Ascending aorta (tissue), 2 donors: ENCODE measurements around the gene INTS11. TPM values are rescaled to one million over a fixed set of nuclear protein-coding genes. Genes with fewer than 3 reads are reported as not detected.
"Not testable (repeated sequence)": the region's sequence is repeated elsewhere in the genome, so short reads cannot be mapped to it uniquely, and the experiment has no call there.

Experiments
- DNase-seq, 2 donors: peaks; one replicate each; pipeline ENCODE4 v3.0.0-alpha.2; 2019; ENCODE audit warnings: low spot score in 2 of 2
- H3K27ac ChIP-seq, 2 donors: fragments of 200-600 bp; sonication (generic); one replicate each; pipeline ENCODE4 v1.5.1; 2016 to 2017; ENCODE audit warnings: mild to moderate bottlenecking in 1 of 2
- H3K27me3 ChIP-seq: fragments of 200-600 bp; sonication (generic); one replicate; pipeline ENCODE4 v1.5.1; 2017
- H3K36me3 ChIP-seq, 2 donors: fragments of 200-600 bp; sonication (generic); one replicate each; pipeline ENCODE4 v1.5.1; 2016
- H3K4me1 ChIP-seq, 2 donors: fragments of 200-600 bp; sonication (generic); one replicate each; pipeline ENCODE4 v1.5.1; 2016 to 2017; ENCODE audit warnings: mild to moderate bottlenecking in 1 of 2
- H3K4me3 ChIP-seq, 2 donors: fragments of 200-600 bp; sonication (generic); one replicate each; pipeline ENCODE4 v1.5.1; 2016 to 2017; ENCODE audit warnings: mild to moderate bottlenecking in 1 of 2
- H3K9me3 ChIP-seq, 2 donors: fragments of 200-600 bp; sonication (generic); one replicate each; pipeline ENCODE4 v1.5.1; 2016
- intact Hi-C: fragments of 100-400 bp; cut with DNase I; formaldehyde crosslinking; loops from one replicate; pipeline ENCODE4 v1.15.1; 2023
- total RNA-seq: library from RNA; depleted of rRNA; stranded (reverse); fragments of >200 nt; gene quantifications from one replicate; pipeline ENCODE4 v1.1.0, GENCODE V29; 2016
- TF ChIP-seq, protein P1 (sequence below), 3 experiments: fragments of 200-600 bp in 2 of 3; fragments of 450-650 bp in 1 of 3; sonication (generic) in 2 of 3; IDR thresholded peaks; one replicate each; pipeline ENCODE4 v1.5.1; 2016 to 2019; ENCODE audit warnings: antibody characterized with exemption in 3 of 3, mild to moderate bottlenecking in 1 of 3, moderate library complexity in 1 of 3

Gene INTS11
- total RNA-seq, 1 donor from 2014 or later, result 214 TPM

DNA sequence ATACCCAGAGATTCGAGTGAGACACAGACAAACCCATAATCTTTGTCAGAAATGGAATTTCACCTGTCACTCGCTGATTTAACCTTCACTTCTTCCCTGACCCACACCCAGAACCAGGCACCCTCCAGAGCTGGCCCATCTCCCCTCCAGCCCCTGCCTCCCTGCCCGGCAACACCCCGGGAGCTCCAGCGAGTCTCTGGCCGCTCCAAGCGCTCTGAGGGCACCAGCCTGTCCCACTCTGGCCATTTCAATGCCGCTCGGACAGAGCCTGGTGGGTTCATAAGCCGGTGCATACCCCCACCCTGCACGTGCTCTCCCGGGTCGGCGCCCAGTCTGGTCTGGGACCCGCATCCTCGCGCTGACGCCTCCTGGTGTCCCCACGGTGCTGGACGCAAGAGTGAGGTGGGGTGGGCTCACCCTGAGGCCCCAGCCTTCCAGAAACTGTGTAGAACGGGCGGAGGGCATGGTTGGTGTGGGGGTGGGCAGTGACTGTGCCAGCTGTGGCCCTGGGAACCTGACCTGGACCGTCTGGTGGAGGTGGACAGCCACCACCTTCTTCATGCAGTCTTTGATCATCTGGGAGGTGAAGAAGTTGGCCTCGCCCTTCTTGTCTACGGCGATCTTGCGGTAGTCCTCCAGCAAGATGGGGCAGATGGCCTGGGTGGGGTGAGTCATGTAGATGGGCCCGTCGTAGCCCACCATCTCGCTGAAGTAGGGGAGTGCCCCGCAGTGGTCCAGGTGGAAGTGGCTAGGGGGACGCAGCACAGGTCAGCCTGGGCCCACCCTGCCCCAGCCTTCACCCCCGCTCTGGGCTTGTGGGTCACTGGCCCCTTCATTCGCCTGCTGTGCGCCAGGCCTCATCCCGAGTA, 5.4 kb downstream of the INTS11 start:
- Histone ChIP-seq H3K27me3 (no peaks in the 10 kb centered on the region), H3K36me3 (peaks cover 34 to 44% of the 10 kb centered on the region in 2 donors), H3K27ac (peak overlapping the region; percentile 36 to 64), H3K4me3 (no peak overlapping the region), H3K9me3 (no peaks in the 10 kb centered on the region), H3K4me1 (peaks cover 3 to 34% of the 10 kb centered on the region in 2 donors)
- TF ChIP-seq, protein P1, sequence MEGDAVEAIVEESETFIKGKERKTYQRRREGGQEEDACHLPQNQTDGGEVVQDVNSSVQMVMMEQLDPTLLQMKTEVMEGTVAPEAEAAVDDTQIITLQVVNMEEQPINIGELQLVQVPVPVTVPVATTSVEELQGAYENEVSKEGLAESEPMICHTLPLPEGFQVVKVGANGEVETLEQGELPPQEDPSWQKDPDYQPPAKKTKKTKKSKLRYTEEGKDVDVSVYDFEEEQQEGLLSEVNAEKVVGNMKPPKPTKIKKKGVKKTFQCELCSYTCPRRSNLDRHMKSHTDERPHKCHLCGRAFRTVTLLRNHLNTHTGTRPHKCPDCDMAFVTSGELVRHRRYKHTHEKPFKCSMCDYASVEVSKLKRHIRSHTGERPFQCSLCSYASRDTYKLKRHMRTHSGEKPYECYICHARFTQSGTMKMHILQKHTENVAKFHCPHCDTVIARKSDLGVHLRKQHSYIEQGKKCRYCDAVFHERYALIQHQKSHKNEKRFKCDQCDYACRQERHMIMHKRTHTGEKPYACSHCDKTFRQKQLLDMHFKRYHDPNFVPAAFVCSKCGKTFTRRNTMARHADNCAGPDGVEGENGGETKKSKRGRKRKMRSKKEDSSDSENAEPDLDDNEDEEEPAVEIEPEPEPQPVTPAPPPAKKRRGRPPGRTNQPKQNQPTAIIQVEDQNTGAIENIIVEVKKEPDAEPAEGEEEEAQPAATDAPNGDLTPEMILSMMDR (IDR thresholded peaks at IDR 0.05), result no peak
- DNase-seq, result no peak
- intact Hi-C loops, result no loop called here

DNA sequence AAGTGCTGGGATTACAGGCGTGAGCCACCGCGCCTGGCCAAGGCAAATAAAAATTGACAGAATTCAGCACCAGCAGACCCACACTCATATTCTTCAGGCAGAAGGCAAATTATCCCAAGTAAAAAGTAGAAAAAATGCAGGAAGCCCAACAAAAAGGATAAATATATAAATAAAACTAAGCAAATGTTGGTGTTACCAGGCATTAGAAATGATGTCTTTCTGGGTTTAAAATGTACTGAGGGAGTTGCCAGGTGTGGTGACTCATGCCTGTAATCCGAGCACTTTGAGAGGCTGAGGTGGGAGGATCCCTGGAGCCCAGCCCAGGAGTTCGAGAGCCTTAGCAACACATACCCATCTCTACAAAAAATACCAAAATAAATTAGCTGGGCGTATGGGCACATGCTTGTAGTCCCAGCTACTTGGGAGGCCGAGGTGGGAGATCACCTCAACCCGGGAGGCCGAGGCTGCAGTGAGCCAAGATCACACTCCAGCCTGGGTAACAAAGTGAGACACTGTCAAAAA, 6.3 kb downstream of the INTS11 start:
- H3K9me3 ChIP-seq, result no peaks in the 10 kb centered on the region
- H3K4me1 ChIP-seq, result peaks cover 3 to 29% of the 10 kb centered on the region in 2 donors
- intact Hi-C loops, result no loop called here

DNA sequence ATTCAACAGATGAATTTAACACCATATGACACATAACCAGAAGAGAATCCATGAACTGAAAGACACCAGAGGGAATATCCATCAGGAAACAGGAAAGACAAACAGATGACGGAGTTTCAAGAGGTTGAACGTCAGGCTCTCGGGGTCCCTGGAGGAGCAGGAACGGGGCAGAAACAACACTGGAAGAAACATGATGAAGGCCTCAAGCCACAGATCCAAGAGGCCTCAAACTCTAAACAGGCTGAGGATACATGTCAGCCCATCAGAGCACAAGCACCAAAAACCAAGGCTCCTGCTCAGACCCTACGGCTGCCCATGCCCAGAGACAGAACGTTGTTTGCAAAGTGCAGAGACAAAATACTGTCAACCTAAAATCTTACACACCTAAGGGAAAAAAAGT, 7.0 kb downstream of the INTS11 start:
- H3K4me3 ChIP-seq, result no peak overlapping the region
- no peaks in the 10 kb centered on the region for H3K9me3 ChIP-seq
- H3K4me1 ChIP-seq, result peaks cover 3 to 23% of the 10 kb centered on the region in 2 donors
- H3K27ac ChIP-seq, result peak overlapping the region; percentile 70 to 74
- peaks cover 50 to 60% of the 10 kb centered on the region in 2 donors for H3K36me3 ChIP-seq
- intact Hi-C loops, result no loop called here
- no peaks in the 10 kb centered on the region for H3K27me3 ChIP-seq
- no peak for DNase-seq
- TF ChIP-seq, protein P1 (IDR thresholded peaks at IDR 0.05), result no peak

More for the DNA sequence above, 6.3 kb downstream of the INTS11 start:
- H3K36me3 ChIP-seq, result peaks cover 42 to 52% of the 10 kb centered on the region in 2 donors
- peak; percentile 65 to 93 for DNase-seq
- H3K4me3 ChIP-seq, result no peak overlapping the region
- TF ChIP-seq, protein P1 (IDR thresholded peaks at IDR 0.05), result no peak
- H3K27ac ChIP-seq, result peak overlapping the region; percentile 70 to 74
- no peaks in the 10 kb centered on the region for H3K27me3 ChIP-seq

- H3K27me3 ChIP-seq, intact Hi-C loops, H3K27ac ChIP-seq, DNase-seq, H3K4me3 ChIP-seq, H3K9me3 ChIP-seq: not testable (repeated sequence)
- Histone ChIP-seq H3K4me1 (peaks cover 3 to 15% of the 10 kb centered on the region in 2 donors), H3K36me3 (peaks cover 62 to 64% of the 10 kb centered on the region in 2 donors)
Measured at GRCh38 chr1:1316199-1316598, 8.3 kb downstream of the INTS11 start.

- TF ChIP-seq, protein P1 (IDR thresholded peaks at IDR 0.05), result no peak
- no peaks in the 10 kb centered on the region for H3K27me3 ChIP-seq
- H3K36me3 ChIP-seq, result peaks cover 67 to 70% of the 10 kb centered on the region in 2 donors
- H3K27ac ChIP-seq, result no peak overlapping the region
- no peaks in the 10 kb centered on the region for H3K9me3 ChIP-seq
- DNase-seq, result no peak
- no peak overlapping the region for H3K4me3 ChIP-seq
- intact Hi-C loops, result no loop called here
- peaks cover 3 to 12% of the 10 kb centered on the region in 2 donors for H3K4me1 ChIP-seq
Measured at GRCh38 chr1:1315435-1315954, 9.0 kb downstream of the INTS11 start.
